ENCODE data around the gene SLC38A2. TPM values are rescaled to one million over a fixed set of nuclear protein-coding genes. Genes with fewer than 3 reads are reported as not detected.

SLC38A2 gene
- 100 to 1,000 TPM; 124 to 390 (median 248) TPM for total RNA-seq
- 100 to 1,000 TPM; 136 to 156 TPM for polyA plus RNA-seq
- long read RNA-seq, donor 1, full-length matches to known transcripts, result 9 of 27 reads
- long read RNA-seq, donor 1, partial matches to known transcripts, result 2 of 27 reads
- long read RNA-seq, donor 1, other reads (novel, unspliced or antisense), result 16 of 27 reads
- long read RNA-seq, donor 2, full-length matches to known transcripts, result 12 of 12 reads
- long read RNA-seq, donor 2, partial matches to known transcripts, result 0 of 12 reads
- long read RNA-seq, donor 2, other reads (novel, unspliced or antisense), result 0 of 12 reads
- long read RNA-seq, donor 3, full-length matches to known transcripts, result 141 of 174 reads
- long read RNA-seq, donor 3, partial matches to known transcripts, result 19 of 174 reads
- long read RNA-seq, donor 3, other reads (novel, unspliced or antisense), result 14 of 174 reads

- peak; percentile 98 to 99 (median 99) for DNase-seq
- intact Hi-C loops (cut with DNase I), result loop anchor here in 3 of 4 donors (5.0 to 10.0 kb wide), 6 partner anchors 105 to 388 kb away; partner anchors contain the start of gene SLC38A1 (in 1 of the 3)
- Histone ChIP-seq H3K36me3 (peaks cover 2% of the 10 kb centered on the region), H3K4me3 (peak within 1 kb of the TSS; percentile 99), H3K27ac (peak within 1 kb of the TSS; percentile 95 to 96), H3K9me3 (no peaks in the 10 kb centered on the region), H3K4me1 (ENCODE audit: insufficient read depth) (peaks cover 6% of the 10 kb centered on the region), H3K27me3 (no peaks in the 10 kb centered on the region)
- 0 to 1% (median 0%) methylated on average over 47 to 48 of the region's 48 CpGs for WGBS, 3 donors
- TF ChIP-seq CTCF (IDR thresholded peaks at IDR 0.05) (no peak), POLR2A (IDR thresholded peaks at IDR 0.05) (peak; percentile 98), EP300 (IDR thresholded peaks at IDR 0.05) (no peak)
These were observed at the start of gene SLC38A2 for GRCh38 chr12:46372544-46373300. SLC38A2 (minus strand) TSS chr12:46372773; CDS start chr12:46371293, 1,480 bp downstream.

- no peak for TF ChIP-seq CTCF (IDR thresholded peaks at IDR 0.05)
- no peak for TF ChIP-seq EP300 (IDR thresholded peaks at IDR 0.05)
- TF ChIP-seq POLR2A (IDR thresholded peaks at IDR 0.05), result no peak
- no peaks in the 10 kb centered on the region for H3K36me3 ChIP-seq
- H3K27ac ChIP-seq, result no peak overlapping the region
- 44 to 84% (median 46%) methylated on average over 1 of the region's 1 CpG for WGBS, 3 donors
- no peaks in the 10 kb centered on the region for H3K9me3 ChIP-seq
- intact Hi-C loops (cut with DNase I), result no loop called here
- H3K4me3 ChIP-seq, result no peak overlapping the region
- H3K27me3 ChIP-seq, result no peaks in the 10 kb centered on the region
- no peak for DNase-seq
- no peaks in the 10 kb centered on the region for H3K4me1 ChIP-seq (ENCODE audit: insufficient read depth)
These were observed 47.1 kb upstream of the SLC38A2 start for GRCh38 chr12:46419675-46420074.

- Histone ChIP-seq H3K27ac (no peak overlapping the region), H3K27me3 (no peaks in the 10 kb centered on the region), H3K4me3 (no peak overlapping the region), H3K9me3 (no peaks in the 10 kb centered on the region), H3K4me1 (ENCODE audit: insufficient read depth) (no peaks in the 10 kb centered on the region), H3K36me3 (no peaks in the 10 kb centered on the region)
- WGBS, 3 donors, result 79 to 88% (median 87%) methylated on average over 4 of the region's 4 CpGs
- TF ChIP-seq CTCF (IDR thresholded peaks at IDR 0.05), result no peak
- TF ChIP-seq EP300 (IDR thresholded peaks at IDR 0.05), result no peak
- TF ChIP-seq POLR2A (IDR thresholded peaks at IDR 0.05), result no peak
- DNase-seq, result no peak
- intact Hi-C loops (cut with DNase I), result no loop called here
These were observed 43.0 kb upstream of the SLC38A2 start for GRCh38 chr12:46415552-46415951.

- no peaks in the 10 kb centered on the region for H3K36me3 ChIP-seq
- H3K4me1 ChIP-seq (ENCODE audit: insufficient read depth), result no peaks in the 10 kb centered on the region
- TF ChIP-seq CTCF (IDR thresholded peaks at IDR 0.05) (no peak), POLR2A (IDR thresholded peaks at IDR 0.05) (no peak), EP300 (IDR thresholded peaks at IDR 0.05) (no peak)
- H3K27me3 ChIP-seq, result no peaks in the 10 kb centered on the region
- no peak for DNase-seq
- H3K9me3 ChIP-seq, result no peaks in the 10 kb centered on the region
- intact Hi-C loops (cut with DNase I), result no loop called here
- 32 to 45% (median 39%) methylated on average over 1 of the region's 1 CpG for WGBS, 3 donors
- H3K4me3 ChIP-seq, result no peak overlapping the region
- H3K27ac ChIP-seq, result no peak overlapping the region
These were observed 42.2 kb upstream of the SLC38A2 start for GRCh38 chr12:46414591-46415268.
